K562 (cell line): ENCODE data around the gene JMJD1C. TPM values are rescaled to one million over a fixed set of nuclear protein-coding genes. Genes with fewer than 3 reads are reported as not detected.

ENCODE experiments used
- ATAC-seq: fragments of 200-7000 bp; cut with Tn5 transposase; 3 replicates; pipeline ENCODE4 v1.9.1; 2020; ENCODE audit warnings: moderate library complexity
- BruUV-seq: library from RNA; stranded (reverse); fragments of 400-500 nt; replicated peaks from 2 replicates; lab custom pipeline; 2021; lab: Mats Ljungman, UMichigan
- CTCF ChIA-PET: fragments of 300-600 bp; formaldehyde crosslinking; extraction: SDS; loops from one replicate; lab custom pipeline; 2021; ENCODE audit warnings: low intra/inter-chr PET ratio; lab: Yijun Ruan, JAX
- POLR2A ChIA-PET: fragments of 300-600, 350-650 bp; sonication (Branson Sonifier 250); formaldehyde crosslinking; extraction: SDS; loops from one replicate; lab custom pipeline; 2021; ENCODE audit warnings: antibody characterized with exemption, inconsistent platforms; lab: Yijun Ruan, JAX
- DNase-seq, 4 experiments: peaks; one replicate each; pipeline versions ENCODE4 v3.0.0 to v3.0.0-alpha.2; 2011 to 2018; ENCODE audit warnings: low spot score in 3 of 4, mixed read lengths in 3 of 4; ENCODE audit errors: extremely low read depth in 1 of 4
- FAIRE-seq: peaks from 2 replicates; lab custom pipeline; 2011; peaks lifted over from hg19 to GRCh38; lab: Jason Lieb, UNC
- H2AFZ ChIP-seq: 2 replicates; pipeline ENCODE4 v1.6.0; 2011; ENCODE audit warnings: low read depth, low read length, control low read depth, inconsistent platforms
- H3K27ac ChIP-seq: fragments of 200-600 bp; 3 replicates; pipeline ENCODE4 v1.8.0; 2011; ENCODE audit warnings: low read depth, mild to moderate bottlenecking, control low read depth, inconsistent platforms, low read length, moderate library complexity, mixed read lengths; ENCODE audit errors: extremely low read depth
- H3K27me3 ChIP-seq, 2 experiments: fragments of 300-600 bp in 1 of 2; 2 replicates in 1 of 2; 3 replicates in 1 of 2; pipeline versions ENCODE4 v1.6.0 to v1.8.0; 2011; ENCODE audit warnings: inconsistent platforms in 2 of 2, low read length in 2 of 2, mild to moderate bottlenecking in 1 of 2, mixed read lengths in 1 of 2, moderate library complexity in 1 of 2; ENCODE audit not compliant: control insufficient read depth in 2 of 2, insufficient read depth in 2 of 2
- H3K36me3 ChIP-seq: fragments of 300-600 bp; 3 replicates; pipeline ENCODE4 v1.8.0; 2011; ENCODE audit warnings: mild to moderate bottlenecking, low read length, inconsistent platforms; ENCODE audit not compliant: control insufficient read depth, insufficient read depth
- H3K4me1 ChIP-seq, 2 experiments: fragments of 200-600 bp in 1 of 2; replicated peaks in 1 of 2; 2 replicates in 1 of 2; 3 replicates in 1 of 2; pipeline versions ENCODE4 v1.5.1 to v1.8.0; 2011; ENCODE audit warnings: inconsistent platforms in 2 of 2, low read length in 2 of 2, mild to moderate bottlenecking in 1 of 2, mixed read lengths in 1 of 2, moderate library complexity in 1 of 2; ENCODE audit not compliant: control insufficient read depth in 2 of 2, insufficient read depth in 2 of 2
- H3K4me2 ChIP-seq: 2 replicates; pipeline ENCODE4 v1.6.1; 2011; ENCODE audit warnings: low read length, control low read depth, inconsistent platforms, mixed read lengths; ENCODE audit not compliant: insufficient read depth
- H3K4me3 ChIP-seq: fragments of 200-600 bp; sonication (generic), shearing (Covaris generic); 2 replicates; pipeline ENCODE4 v1.5.1; 2016; ENCODE audit warnings: control low read depth, inconsistent platforms
- H3K79me2 ChIP-seq: fragments of 200-600 bp; 3 replicates; pipeline ENCODE4 v1.8.0; 2011; ENCODE audit warnings: low read length, inconsistent platforms; ENCODE audit not compliant: control insufficient read depth, insufficient read depth
- H3K9ac ChIP-seq, 2 experiments: 2 replicates each; pipeline versions ENCODE4 v1.6.0 to v1.6.1; 2011; ENCODE audit warnings: low read depth in 2 of 2, low read length in 2 of 2, control low read depth in 1 of 2, inconsistent platforms in 1 of 2, mild to moderate bottlenecking in 1 of 2, mixed read lengths in 1 of 2; ENCODE audit not compliant: insufficient read depth in 1 of 2
- H3K9me1 ChIP-seq: one replicate; pipeline ENCODE4 v1.6.0; 2011; ENCODE audit warnings: inconsistent platforms, mild to moderate bottlenecking, low read length, moderate library complexity; ENCODE audit not compliant: control insufficient read depth, insufficient read depth
- H3K9me3 ChIP-seq: replicated peaks from 2 replicates; pipeline ENCODE4 v1.5.1; 2011; ENCODE audit warnings: low read depth, low read length, inconsistent platforms; ENCODE audit not compliant: control insufficient read depth, insufficient read depth
- H4K20me1 ChIP-seq: replicated peaks from 2 replicates; pipeline ENCODE4 v1.6.1; 2011; ENCODE audit warnings: low read length, inconsistent platforms, mixed read lengths; ENCODE audit not compliant: control insufficient read depth, insufficient read depth
- FOXJ2 ChIP-seq: fragments of 200-800 bp; sonication (Bioruptor generic); IDR thresholded peaks from 2 replicates; pipeline ENCODE4 v1.6.1; 2016; ENCODE audit warnings: missing genetic modification characterization, missing compliant biosample characterization
- MTF1 ChIP-seq: fragments of 250-450 bp; sonication (Bioruptor Pico); IDR thresholded peaks from 2 replicates; pipeline ENCODE4 v1.9.0; 2021; ENCODE audit warnings: moderate library complexity, mild to moderate bottlenecking, inconsistent platforms, borderline replicate concordance
- RFX1 ChIP-seq: fragments of 450-650 bp; IDR thresholded peaks from 2 replicates; pipeline ENCODE4 v1.6.1; 2016; ENCODE audit warnings: mild to moderate bottlenecking, moderate library complexity
- SPI1 ChIP-seq: IDR thresholded peaks from 2 replicates; pipeline ENCODE4 v1.6.1; 2011; ENCODE audit warnings: low read depth, low read length, control low read depth, borderline replicate concordance
- TGIF2 ChIP-seq: sonication (generic); formaldehyde crosslinking; IDR thresholded peaks from 2 replicates; pipeline ENCODE4 v1.8.1; 2022; ENCODE audit warnings: mild to moderate bottlenecking, missing genetic modification reagents, moderate library complexity
- WGBS: fragments of 100-300 bp; shearing (Covaris generic); methylation state at CpG from one replicate; pipeline ENCODE4 v1.1.6; 2016; ENCODE audit warnings: low coverage, mixed read lengths; ENCODE audit not compliant: insufficient coverage; ENCODE audit errors: missing lambda C conversion rate; 5-methylcytosine and 5-hydroxymethylcytosine counted together
- in situ Hi-C: fragments of 300-500 bp; cut with MboI; formaldehyde crosslinking; loops from 4 replicates; pipeline ENCODE4 v1.15.0; 2018; ENCODE audit warnings: inconsistent platforms, mixed read lengths
- intact Hi-C: fragments of 100-400 bp; cut with micrococcal nuclease; formaldehyde crosslinking; loops from 2 replicates; pipeline ENCODE4 v1.14.2; 2022
- polyA plus RNA-seq, 8 experiments: library from polyadenylated mRNA; depleted of rRNA in 4 of 8; stranded (reverse) in 5 of 8; unstranded in 3 of 8; fragments of >200 nt; fragmentation: Nextera tagmentation in 2 of 8; fragmentation: Illumina TruSeq in 1 of 8; extraction: Ambion mirVana in 2 of 8; extraction: Trizol in 1 of 8; gene quantifications; 2 replicates each; pipeline versions ENCODE4 v1.2.1 to v1.2.3, GENCODE V29; 2011 to 2014; ENCODE audit warnings: inconsistent platforms in 1 of 8, missing spikeins in 1 of 8
- total RNA-seq, 7 experiments: library from RNA; depleted of rRNA in 6 of 7; stranded (reverse); fragments of >200 nt in 6 of 7; fragmentation: Illumina TruSeq in 2 of 7; extraction: Trizol in 2 of 7; gene quantifications; 2 replicates each; pipeline versions ENCODE4 v1.2.1 to v1.2.3, GENCODE V29; 2011 to 2021; ENCODE audit warnings: low replicate concordance in 1 of 7

Gene JMJD1C
- total and polyA plus RNA-seq, 9 of the 15 experiments (the other 6 are each of a cell fraction or from before 2014, with no cell fraction given) = 25.3 to 68.0 (median 47.2) TPM

DNA sequence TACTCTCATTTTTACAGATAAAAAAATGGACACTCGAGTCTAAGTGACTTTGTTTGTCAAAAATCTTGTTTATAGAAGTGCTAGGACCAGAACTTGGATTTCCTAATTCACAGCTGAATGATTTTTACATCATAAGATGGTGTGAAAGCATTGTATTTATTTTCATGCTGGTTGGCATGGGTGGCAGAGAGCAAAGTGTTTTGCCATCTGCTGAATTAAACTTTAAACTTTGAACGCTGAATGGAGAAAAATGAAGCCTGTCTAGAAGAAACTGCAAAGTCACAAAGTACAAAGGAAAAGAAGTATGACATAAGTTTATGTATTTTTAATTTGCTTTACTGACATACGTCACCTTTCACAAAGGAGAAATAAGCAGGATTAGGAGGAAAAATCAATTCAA lies 190.7 kb downstream of the JMJD1C start:
- FAIRE-seq (no peak), ATAC-seq (no peak), DNase-seq (no peak)
- Histone ChIP-seq H3K4me1 (0 out of 5 replicates have a peak, but pooled peaks cover 1 to 3% of the 10 kb centered on the region in 2 experiments), H3K9ac (no peak overlapping the region), H3K27ac (no peak overlapping the region), H3K9me3 (no peaks in the 10 kb centered on the region), H4K20me1 (no peaks in the 10 kb centered on the region), H3K4me3 (no peak overlapping the region), H3K27me3 (no peaks in the 10 kb centered on the region), H3K4me2 (no peak overlapping the region), H3K79me2 (peaks cover 24% of the 10 kb centered on the region), H3K36me3 (no peaks in the 10 kb centered on the region), H3K9me1 (no peaks in the 10 kb centered on the region), H2AFZ (no peak overlapping the region)
- BruUV-seq = no TSS peak
- in situ Hi-C loops = no loop called here
- 91% methylated on average over 3 of the region's 3 CpGs for WGBS
- intact Hi-C loops = loop anchor here (5.0 kb wide), 1 partner anchor 47 kb away; no protein-coding TSS in a partner anchor
- ChIA-PET POLR2A (interaction anchor here (0.6 to 1.1 kb wide), 3 partner anchors 18 to 190 kb away, joined by 3 read pairs; no protein-coding TSS in a partner anchor), CTCF (no interaction called here)
- TF ChIP-seq MTF1 (CRISPR knock-in tag) = no peak
- TF ChIP-seq, all 486 proteins: peak for 0

GRCh38 chr10:63273577-63273976 lies 192.2 kb downstream of the JMJD1C start:
- Histone ChIP-seq H3K27ac (no peak overlapping the region), H3K36me3 (no peaks in the 10 kb centered on the region), H3K9ac (no peak overlapping the region), H3K9me1 (no peaks in the 10 kb centered on the region), H2AFZ (no peak overlapping the region), H4K20me1 (no peaks in the 10 kb centered on the region), H3K4me3 (no peak overlapping the region), H3K4me2 (no peak overlapping the region), H3K27me3 (no peaks in the 10 kb centered on the region), H3K79me2 (peaks cover 39% of the 10 kb centered on the region), H3K9me3 (no peaks in the 10 kb centered on the region), H3K4me1 (0 out of 5 replicates have a peak, but pooled peaks cover 3% of the 10 kb centered on the region in 2 experiments)
- in situ Hi-C loops = no loop called here
- ChIA-PET POLR2A (interaction anchor here (0.6 to 1.9 kb wide), 3 partner anchors 11 to 443 kb away, joined by 3 to 7 read pairs (median 4); no protein-coding TSS in a partner anchor), CTCF (no interaction called here)
- intact Hi-C loops = no loop called here
- ATAC-seq (no peak), DNase-seq (no peak), FAIRE-seq (no peak)
- no TSS peak for BruUV-seq
- TF ChIP-seq FOXJ2 (tag) (0 out of 2 replicates have a peak, but pooled peaks have one; percentile 64), SPI1 (peak; percentile 37; the same call in 1 of the 2 replicates), RFX1 (peak; percentile 23; the same call in 1 of the 2 replicates), TGIF2 (CRISPR knock-in tag) (no peak)
